HG02938 (cell line): ENCODE results near the gene MFSD8.
"Not testable (repeated sequence)": the region's sequence is repeated elsewhere in the genome, so short reads cannot be mapped to it uniquely, and the experiment has no call there.

Experiments used
- ATAC-seq: cut with Tn5 transposase; IDR thresholded peaks from one replicate; pipeline ENCODE4 v1.9.1; 2021; ENCODE audit warnings: mild to moderate bottlenecking, moderate library complexity; ENCODE audit not compliant: unreplicated experiment

MFSD8 gene, protein sequence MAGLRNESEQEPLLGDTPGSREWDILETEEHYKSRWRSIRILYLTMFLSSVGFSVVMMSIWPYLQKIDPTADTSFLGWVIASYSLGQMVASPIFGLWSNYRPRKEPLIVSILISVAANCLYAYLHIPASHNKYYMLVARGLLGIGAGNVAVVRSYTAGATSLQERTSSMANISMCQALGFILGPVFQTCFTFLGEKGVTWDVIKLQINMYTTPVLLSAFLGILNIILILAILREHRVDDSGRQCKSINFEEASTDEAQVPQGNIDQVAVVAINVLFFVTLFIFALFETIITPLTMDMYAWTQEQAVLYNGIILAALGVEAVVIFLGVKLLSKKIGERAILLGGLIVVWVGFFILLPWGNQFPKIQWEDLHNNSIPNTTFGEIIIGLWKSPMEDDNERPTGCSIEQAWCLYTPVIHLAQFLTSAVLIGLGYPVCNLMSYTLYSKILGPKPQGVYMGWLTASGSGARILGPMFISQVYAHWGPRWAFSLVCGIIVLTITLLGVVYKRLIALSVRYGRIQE

DNA sequence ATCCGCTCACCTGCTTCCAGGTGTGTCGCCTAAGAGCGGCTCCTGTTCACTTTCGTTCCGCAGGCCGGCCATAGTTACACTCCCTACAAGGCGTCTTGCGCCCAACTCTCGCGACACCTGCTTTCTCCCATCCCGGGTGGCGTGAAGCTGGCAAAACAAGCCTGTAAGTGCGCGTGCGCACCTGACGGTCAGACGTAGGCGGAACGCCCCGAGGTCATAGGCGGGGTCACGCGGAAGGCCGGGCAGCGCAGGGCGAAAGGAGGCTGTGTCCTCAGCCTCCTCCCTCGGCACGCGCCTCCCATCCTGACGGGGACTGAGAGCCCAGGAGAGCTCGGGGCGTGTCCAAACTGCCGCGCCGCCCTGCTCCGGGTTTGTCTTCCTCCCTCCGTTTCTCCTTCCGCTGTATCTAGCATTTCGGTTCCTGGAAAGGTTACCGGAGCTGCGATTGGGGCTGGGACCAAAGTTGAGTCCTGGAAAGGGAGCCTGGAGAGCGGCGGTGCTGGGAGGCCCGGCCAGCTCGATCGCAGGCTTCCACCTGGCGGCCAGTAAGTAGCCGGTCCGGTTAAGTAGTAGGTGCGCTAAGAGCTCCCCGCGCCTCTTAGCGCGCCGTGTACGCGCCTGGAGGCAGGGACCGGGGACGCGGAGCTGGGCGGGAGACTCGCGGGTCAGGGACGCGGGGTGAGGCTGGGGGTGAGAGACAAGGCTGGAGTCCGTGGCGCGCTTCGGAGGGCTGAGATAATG lies at the start of gene MFSD8, which contains the start of gene ABHD18:
Gene MFSD8, minus strand, starts transcription at position 112 of the 741 bp plus-strand sequence. Its CDS starts 40 bp downstream, at position 72.
Gene ABHD18, plus strand, starts transcription at position 345 of the 741 bp plus-strand sequence. CDS start 17,550 bp downstream, outside the sequence.
- ATAC-seq: peak; percentile 94

DNA sequence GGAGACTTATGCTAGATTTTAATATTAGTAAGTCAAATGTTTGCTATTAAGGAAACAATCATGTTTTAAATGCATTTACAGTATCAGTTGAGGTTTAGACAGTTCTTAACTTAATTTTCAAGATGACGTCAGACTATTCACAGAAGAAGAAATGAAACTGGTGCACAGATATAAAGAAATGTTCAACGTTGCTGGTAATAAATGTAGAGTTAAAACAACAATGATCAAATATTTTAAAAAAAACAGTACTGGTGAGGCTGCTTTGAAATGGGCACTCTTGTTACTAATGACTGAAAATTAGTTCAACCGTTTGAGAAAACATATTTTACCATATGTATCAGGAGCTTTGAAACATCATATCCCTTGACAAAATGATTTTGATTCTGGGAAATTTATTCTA lies 44.5 kb upstream of the MFSD8 start:
- ATAC-seq: peak; percentile 62

DNA sequence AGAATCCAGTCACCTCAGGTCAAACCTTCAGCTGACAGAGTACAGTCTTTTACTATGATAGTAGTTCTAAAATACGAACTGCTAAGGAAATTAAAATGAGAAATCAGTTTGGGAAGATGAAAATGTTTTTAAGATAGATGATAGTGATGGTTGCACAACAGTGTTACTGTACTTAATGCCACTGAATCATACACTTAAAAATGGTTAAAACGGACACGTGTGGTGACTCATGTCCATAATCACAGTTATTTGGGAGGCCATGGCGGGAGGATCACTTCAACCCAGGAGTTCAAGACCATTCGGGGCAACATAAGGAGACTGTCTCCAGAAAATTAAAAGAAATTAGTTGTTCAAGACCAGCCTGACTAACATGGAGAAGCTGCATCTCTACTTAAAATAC lies 41.6 kb upstream of the MFSD8 start:
- no peak for ATAC-seq

GRCh38 chr4:127997534-127998388 lies 32.8 kb upstream of the MFSD8 start:
- ATAC-seq: peak; percentile 98

GRCh38 chr4:127996521-127996920 lies 31.5 kb upstream of the MFSD8 start:
- ATAC-seq: not testable (repeated sequence)

DNA sequence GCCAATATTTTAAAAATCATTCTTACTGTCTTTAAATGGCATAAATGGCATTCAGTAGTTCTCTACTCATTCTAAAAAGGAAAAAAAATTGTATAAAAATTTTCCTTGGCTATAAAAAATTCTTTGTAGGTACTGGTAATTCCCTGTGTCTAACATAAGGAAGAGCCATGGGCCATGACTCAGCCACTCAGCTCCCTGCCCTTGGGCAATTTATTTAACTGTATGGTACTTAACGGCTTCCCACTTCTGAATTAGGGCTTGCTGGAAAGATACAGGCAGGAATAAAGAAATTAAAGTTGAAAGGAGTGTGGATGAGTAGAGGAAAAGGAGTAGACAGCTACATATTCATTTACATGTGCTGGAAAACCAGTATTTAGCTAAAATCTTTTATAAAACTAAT lies 30.8 kb upstream of the MFSD8 start:
- no peak for ATAC-seq

GRCh38 chr4:127993151-127993550 lies 28.2 kb upstream of the MFSD8 start:
- ATAC-seq: no peak

DNA sequence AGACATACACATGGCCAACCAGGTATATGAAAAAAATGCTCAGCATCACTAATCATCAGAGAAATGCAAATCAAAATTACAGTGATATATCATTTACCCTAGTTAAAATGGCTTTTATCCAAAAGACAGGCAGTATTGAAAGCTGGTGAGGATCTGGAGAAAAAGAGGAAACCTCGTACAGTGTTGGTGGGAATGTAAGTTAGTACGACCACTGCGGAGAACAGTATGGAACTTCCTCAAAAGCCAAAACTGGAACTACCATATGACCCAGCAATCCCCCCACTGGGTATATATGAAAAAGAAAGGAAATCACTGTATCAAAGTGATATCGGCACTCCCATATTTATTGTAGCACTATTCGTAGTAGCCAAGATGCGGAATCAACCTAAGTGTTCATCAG lies 23.7 kb upstream of the MFSD8 start:
- no peak for ATAC-seq

DNA sequence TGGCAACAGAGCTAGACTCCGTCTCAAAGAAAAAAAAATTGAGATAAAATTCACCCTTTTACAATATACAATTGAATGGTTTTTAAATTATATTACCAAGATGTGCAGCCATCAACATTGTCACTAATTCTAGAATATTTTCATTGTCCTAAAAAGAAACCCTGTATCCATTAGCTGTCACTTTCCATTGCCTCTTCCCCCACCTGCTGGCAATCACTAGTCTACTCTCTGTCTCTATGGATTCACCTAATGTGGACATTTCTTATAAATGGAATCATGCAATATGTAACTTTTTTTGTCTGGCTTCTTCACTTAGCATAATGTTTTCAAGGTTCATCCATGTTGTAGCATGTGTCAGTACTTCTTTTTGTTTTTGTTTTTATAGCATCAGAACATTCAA lies 21.0 kb upstream of the MFSD8 start:
- ATAC-seq: no peak

- no peak for ATAC-seq
These were observed 17.5 kb upstream of the MFSD8 start for GRCh38 chr4:127982445-127982844.

DNA sequence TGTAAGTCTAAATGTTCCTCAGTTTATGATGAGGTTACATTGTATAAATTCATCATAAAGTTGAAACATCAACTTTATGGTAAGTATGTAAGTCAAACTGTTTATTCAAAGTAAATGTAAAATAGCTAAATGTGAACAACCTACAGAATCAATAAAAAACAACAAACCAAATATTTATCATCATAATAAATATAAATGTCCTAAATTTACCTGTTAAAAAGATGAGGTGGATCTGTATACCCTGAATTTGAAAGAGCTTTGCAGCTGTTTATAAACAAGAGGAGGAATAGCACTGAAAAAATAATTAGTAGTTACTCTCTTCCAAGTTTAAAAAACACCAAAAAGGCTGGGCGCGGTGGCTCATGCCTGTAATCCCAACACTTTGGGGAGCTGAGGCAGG lies 14.0 kb upstream of the MFSD8 start:
- no peak for ATAC-seq

DNA sequence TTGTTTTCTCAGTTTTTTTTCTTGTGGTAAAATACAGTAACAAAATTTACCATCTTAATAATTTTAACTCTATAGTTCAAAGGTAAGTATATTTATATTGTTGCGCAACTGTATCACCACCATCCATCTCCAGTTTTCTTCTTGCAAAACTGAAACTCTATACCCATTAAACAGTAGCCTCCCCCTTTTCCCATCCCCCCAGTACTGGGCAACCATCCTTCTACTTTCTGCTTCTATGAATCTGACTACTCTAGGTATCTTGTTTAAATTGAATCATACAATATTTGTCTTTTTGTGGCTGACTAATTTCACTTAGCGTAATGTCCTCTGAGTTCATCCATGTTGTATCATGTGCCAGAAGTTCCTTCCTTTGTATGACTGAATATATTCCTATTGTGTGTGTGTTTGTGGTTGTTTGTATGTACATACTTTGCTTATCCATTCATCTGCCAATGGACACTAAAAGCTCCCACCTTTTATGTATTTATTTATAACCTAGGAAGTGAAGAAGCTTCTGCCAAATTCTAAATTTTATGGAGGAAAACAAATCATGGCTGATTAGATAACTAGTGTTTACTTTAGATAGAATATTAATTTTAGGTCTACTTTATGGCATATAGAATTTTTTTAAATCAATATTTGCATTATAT lies 10.3 kb upstream of the MFSD8 start:
- no peak for ATAC-seq

DNA sequence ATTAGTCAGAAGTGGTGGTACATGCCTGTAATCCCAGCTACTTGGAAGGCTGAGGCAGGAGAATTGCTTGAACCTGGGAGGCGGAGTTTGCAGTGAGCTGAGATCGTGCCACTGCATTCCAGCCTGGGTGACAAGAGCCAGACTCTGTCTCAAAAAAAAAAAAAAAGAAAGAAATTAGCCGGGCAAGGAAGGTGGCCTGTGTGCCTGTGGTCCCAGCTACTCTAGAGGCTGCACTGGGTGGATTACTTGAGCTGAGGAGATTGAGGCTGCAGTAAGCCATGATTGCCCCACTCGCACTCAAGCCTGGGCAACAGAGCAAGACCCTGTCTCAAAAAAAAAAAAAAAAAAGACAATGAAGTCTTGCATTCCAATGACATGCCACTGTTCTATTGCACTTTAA lies 6.0 kb upstream of the MFSD8 start:
- ATAC-seq: not testable (repeated sequence)

DNA sequence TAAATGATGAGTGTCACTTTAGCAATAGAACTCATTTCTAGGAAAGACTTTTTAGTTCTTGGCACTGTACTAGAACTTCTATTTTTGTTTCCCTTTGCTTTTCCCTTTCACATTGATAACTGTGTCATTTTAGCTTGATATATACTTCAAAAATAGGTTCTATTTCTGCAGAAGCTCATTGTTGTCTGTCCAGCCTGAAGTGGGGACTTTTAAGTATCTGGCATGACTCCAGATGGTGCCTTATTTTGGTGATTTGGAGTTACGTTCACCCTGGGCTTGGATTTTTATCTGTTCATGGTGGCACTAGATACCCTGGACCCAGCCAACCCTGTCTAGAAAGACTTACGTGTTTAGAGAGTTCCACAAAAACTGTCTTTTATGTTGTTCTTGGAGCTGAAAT lies 3.6 kb upstream of the MFSD8 start:
- no peak for ATAC-seq

DNA sequence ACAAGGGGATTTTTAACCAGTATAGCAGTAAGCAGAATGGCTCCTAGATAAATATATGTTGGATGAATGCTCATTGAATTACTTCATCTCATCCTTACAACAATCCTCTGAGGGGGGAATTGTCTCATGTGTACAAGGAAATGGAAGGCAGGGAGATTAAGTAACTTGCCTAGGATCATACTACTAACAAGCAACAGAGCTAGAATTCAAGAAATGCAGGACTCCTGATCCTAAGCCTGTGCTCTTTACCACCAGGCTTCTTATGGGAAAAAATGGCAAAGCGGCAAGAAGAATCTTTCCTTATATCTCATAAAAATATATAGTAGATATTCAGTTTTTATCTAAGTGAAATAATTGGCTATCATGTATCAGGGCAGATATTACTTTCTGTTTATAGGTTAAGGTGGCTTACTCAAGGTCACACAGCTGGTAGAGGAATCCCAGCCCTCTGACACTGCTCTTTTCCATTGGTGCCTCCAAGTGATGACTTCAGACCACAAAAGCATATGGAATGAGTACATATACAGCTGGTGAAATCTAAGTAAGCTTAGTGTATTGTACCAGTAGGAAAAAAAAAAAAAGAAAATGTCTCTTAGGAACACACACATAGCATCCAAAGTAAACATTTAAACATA lies 2.3 kb upstream of the MFSD8 start:
- ATAC-seq: no peak

DNA sequence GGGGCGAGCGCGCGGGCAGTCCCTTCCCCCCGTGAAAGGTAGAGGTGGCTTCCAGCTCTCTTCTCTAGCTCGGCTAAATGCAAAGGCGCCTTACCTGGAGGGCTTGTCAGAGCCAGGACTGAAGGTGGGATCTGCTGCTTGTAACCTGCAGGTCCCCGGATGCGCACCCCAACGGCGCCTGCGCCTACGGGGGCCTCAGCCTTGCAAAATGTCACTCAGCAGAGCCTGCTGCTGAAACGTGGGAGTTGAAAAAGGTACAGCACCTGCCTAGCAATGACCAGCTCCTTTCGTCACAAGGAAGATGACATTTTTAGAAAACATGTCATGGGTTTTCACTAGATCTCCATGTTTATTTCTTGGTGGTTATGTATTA lies 816 bp upstream of the MFSD8 start:
- peak; percentile 33 for ATAC-seq

DNA sequence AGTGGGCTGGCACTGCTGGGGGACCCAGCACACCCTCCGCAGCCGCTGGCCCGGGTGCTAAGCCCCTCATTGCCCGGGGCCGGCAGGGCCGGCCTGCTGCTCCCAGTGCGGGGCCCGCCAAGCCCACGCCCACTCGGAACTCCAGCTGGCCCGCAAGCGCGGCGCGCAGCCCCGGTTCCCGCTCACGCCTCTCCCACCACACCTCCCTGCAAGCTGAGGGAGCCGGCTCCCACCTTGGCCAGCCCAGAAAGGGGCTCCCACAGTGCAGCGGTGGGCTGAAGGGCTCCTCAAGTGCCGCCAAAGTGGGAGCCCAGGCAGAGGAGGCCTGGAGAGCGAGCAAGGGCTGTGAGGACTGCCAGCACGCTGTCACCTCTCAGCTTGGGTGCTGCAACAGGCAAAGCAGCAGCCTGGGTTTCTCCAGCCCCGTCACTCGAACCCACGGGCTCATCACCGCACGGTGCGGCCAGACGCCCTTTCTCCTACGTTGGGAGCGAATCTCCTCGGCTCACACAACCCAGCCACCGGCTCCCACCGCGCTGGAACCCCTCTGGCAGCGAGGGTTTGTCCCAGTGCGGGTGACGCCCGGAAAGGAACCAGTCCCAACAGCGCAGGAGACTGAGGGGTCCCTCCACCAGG lies 429 bp downstream of the MFSD8 start:
- ATAC-seq: peak; percentile 9

GRCh38 chr4:127963633-127964398 lies 1.2 kb downstream of the MFSD8 start:
- not testable (repeated sequence) for ATAC-seq

- ATAC-seq: no peak
These were observed 5.2 kb downstream of the MFSD8 start for GRCh38 chr4:127959794-127960193.
